SK-N-SH (cell line): Measurements from ENCODE around the gene TRIP11.

Experiments
- CTCF ChIP-seq: fragments of 200-600 bp; sonication (generic); IDR thresholded peaks from 2 replicates; pipeline ENCODE4 v1.6.1; 2017; ENCODE audit warnings: antibody characterized with exemption, mild to moderate bottlenecking, moderate library complexity
- GABPA ChIP-seq: IDR thresholded peaks from 2 replicates; pipeline ENCODE4 v1.4.0; 2012; ENCODE audit warnings: low read depth, mild to moderate bottlenecking
- USF1 ChIP-seq: IDR thresholded peaks from 2 replicates; pipeline ENCODE4 v1.4.0; 2012; ENCODE audit warnings: low read depth, borderline replicate concordance

- 0 out of 2 replicates have a peak, but pooled peaks have one; percentile 3 for TF ChIP-seq USF1
- peak; percentile 79 for TF ChIP-seq GABPA
- no peak for TF ChIP-seq CTCF
These were observed at the start of gene TRIP11 for GRCh38 chr14:92039719-92040430.
